GM18526 (cell line): Measurements from ENCODE around the gene PRRC2A.

ENCODE experiments used
- POLR2A ChIP-seq: IDR thresholded peaks from 3 replicates; pipeline ENCODE4 v1.6.1; 2011; ENCODE audit not compliant: insufficient read length; ENCODE audit errors: extremely low read depth

PRRC2A gene

DNA sequence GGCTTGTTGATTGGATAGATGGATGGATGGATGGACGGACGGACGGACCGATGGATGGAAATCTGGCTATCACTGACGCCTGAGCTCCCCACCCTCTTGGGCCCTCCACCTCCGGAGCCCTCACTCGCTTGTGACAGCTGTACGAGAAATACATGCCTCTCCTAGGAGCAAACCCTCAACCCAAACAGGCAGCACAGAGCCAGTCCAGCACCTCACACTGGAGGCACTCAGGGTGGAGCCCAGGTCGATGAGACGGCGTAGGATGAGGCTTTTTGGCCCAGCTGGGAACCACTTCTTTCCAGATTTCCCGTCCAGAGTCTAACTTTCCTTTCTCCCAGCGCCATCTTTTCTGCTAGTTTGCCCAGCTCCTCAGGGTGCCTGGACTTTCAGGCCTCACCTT is 63.1 kb downstream of the PRRC2A start:
- TF ChIP-seq POLR2A: no peak

DNA sequence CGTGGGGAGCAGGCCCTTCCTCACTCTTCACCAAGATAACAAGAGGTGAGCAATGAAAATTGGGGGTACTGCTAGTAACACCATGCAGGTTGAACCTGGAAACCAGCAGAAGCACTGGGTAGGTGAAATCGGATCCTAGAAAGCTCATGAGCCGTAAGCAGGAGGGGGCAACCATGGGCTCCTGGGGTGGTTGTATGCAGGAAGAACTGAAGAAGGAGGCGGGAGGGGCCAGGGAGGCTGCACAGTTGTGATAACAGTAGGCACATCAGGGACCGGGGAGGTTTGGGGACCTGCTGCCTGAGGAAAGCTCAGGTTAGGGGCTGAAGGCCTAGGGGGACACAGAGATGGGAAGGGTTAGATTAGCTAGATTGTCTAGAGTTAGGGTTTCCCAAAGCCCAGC is 66.0 kb downstream of the PRRC2A start:
- TF ChIP-seq POLR2A: no peak

DNA sequence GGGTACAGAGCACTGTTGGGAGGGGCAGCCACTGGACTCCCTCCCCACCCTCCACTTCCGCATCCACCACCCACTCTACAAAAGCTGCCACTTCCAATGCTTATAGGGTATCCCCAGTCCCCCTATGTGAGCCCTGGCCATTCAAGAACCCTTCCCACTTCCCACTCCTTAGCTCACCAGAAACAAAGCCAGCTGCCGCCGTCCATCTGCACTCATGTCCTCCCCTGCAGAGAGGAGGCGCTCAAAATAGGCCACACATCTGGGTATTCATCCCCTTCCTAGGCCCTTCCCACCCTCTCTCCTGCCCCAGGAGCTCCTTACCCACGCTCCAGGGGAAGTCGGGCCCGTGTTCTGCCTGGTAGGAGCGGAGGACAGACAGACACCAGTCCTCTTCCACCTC is 66.8 kb downstream of the PRRC2A start:
- TF ChIP-seq POLR2A: no peak
